ENCODE results near the gene ATP13A2.

- TF ChIP-seq CTCF (IDR thresholded peaks at IDR 0.05 in 8 of 11, conservative IDR thresholded peaks at IDR 0.05 in 3 of 11) (no peak), POLR2A (IDR thresholded peaks at IDR 0.05) (no peak)
These were observed 40.2 kb downstream of the ATP13A2 start for GRCh38 chr1:16971341-16972188.

All from spleen (tissue), 7 donors.